ENCODE measurements around the gene GATAD2A.
A peak's percentile ranks its signal among the peaks of the same experiment; 100 is the strongest.

GATAD2A gene

DNA sequence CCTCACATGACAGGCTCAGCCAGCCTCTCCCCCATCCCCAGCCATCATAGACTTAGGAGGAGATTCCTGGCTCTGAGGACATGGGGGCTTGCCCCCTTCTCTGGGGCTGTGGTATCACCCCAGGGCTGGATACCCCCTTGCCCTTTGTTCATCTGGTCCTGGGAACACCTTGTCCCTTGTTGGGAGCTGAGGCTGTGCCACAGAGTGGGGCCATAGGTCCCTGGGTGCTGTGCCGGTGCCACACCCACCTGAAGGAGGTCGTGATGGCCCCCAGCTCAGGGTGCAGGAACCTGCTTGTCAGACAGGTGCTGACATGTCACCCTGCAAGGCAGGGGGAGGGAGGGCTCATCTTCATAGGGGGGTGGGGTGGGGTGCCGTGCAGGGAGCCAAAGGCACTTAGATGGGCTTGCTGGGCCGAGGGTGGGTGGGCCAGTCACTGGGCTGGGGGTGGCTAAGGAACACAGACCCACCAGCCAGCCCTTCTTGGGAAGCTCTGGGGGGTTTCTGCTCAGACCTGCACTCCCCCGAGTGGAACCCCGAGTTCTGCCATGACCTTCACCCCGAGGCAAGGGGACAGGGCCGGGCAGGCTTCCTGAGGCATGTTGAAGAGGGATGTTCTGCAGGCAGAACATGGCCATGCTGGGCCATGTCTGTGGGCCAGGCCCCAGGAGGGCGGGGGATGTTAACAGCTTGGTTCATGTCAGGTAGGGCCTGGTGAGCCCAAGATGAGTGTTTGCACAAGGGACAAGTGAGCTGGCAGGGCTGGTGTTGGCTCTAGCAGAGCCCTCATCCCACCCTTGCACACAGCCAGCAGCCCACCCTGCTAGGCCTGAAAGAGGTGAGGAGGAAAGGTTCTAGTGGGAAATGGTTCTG is 81.8 kb downstream of the GATAD2A start:
- TF ChIP-seq, protein P1, sequence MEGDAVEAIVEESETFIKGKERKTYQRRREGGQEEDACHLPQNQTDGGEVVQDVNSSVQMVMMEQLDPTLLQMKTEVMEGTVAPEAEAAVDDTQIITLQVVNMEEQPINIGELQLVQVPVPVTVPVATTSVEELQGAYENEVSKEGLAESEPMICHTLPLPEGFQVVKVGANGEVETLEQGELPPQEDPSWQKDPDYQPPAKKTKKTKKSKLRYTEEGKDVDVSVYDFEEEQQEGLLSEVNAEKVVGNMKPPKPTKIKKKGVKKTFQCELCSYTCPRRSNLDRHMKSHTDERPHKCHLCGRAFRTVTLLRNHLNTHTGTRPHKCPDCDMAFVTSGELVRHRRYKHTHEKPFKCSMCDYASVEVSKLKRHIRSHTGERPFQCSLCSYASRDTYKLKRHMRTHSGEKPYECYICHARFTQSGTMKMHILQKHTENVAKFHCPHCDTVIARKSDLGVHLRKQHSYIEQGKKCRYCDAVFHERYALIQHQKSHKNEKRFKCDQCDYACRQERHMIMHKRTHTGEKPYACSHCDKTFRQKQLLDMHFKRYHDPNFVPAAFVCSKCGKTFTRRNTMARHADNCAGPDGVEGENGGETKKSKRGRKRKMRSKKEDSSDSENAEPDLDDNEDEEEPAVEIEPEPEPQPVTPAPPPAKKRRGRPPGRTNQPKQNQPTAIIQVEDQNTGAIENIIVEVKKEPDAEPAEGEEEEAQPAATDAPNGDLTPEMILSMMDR (IDR thresholded peaks at IDR 0.05), result no peak
- Histone ChIP-seq H3K9me3 (no peaks in the 10 kb centered on the region), H3K27ac (peak overlapping the region; percentile 86), H3K27me3 (no peaks in the 10 kb centered on the region), H3K4me3 (ENCODE audit: low read depth in 1 of 2, low read length in 1 of 2) (no peak overlapping the region), H3K36me3 (peaks cover 44% of the 10 kb centered on the region), H3K4me1 (ENCODE audit: control insufficient read depth in 1 of 2, insufficient read depth in 1 of 2, low read depth in 1 of 2, low read length in 1 of 2) (peaks cover 60 to 64% of the 10 kb centered on the region in 2 experiments)

DNA sequence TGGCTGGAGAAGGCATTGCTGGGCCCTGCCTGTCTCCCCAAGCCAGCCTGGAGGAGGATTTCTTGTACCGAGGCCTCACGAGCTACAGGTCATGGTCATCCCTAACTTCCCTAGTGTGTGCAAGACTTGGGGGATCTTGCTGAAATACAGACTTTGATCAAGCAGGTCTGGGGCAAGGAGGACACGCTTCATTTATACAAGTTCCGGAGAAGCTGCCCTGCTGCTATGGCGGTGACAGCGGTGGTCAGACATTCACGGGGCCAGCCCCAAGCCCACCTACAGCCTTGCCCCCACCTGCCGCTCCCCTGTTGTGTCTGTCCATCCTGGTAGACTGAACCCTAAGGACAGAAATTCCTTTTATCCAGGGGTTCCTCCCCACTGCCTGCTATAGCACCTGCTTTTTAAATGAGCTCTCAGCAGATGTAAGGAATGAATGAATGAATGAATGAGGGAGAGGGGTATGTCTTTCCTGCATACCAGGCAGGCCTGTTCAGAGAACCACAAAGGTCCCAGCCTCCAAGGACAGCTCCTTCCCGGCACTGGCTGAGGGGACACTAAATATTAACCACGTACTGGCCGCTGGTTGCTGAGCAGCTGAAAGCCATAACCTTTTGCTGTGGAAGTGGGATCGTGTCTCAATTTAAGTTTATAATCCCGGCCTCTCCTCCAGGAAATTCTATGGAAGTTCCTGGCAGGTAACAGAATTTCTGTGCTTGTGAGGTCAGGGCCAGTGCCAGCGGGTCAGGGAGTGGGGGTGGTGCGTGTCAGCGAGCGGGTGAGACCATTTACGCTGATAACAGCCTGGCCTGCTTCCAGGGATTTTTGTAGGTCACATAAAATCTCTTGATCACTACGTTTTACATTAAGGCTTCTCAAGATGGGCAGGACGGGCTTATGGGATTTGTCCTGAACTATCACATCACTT is 82.7 kb downstream of the GATAD2A start:
- Histone ChIP-seq H3K27me3 (no peaks in the 10 kb centered on the region), H3K9me3 (no peaks in the 10 kb centered on the region), H3K36me3 (peaks cover 44% of the 10 kb centered on the region), H3K4me3 (ENCODE audit: low read depth in 1 of 2, low read length in 1 of 2) (peak overlapping the region in 1 of 2 experiments; percentile 14), H3K4me1 (ENCODE audit: control insufficient read depth in 1 of 2, insufficient read depth in 1 of 2, low read depth in 1 of 2, low read length in 1 of 2) (peaks cover 60 to 64% of the 10 kb centered on the region in 2 experiments), H3K27ac (peak overlapping the region; percentile 86)
- TF ChIP-seq, protein P1 (IDR thresholded peaks at IDR 0.05), result no peak

GRCh38 chr19:19488875-19489690 is 83.6 kb downstream of the GATAD2A start:
- Histone ChIP-seq H3K27ac (peak overlapping the region; percentile 86), H3K4me3 (ENCODE audit: low read depth in 1 of 2, low read length in 1 of 2) (peak overlapping the region; percentile 33 to 43), H3K36me3 (peaks cover 49% of the 10 kb centered on the region), H3K27me3 (no peaks in the 10 kb centered on the region), H3K9me3 (no peaks in the 10 kb centered on the region), H3K4me1 (ENCODE audit: control insufficient read depth in 1 of 2, insufficient read depth in 1 of 2, low read depth in 1 of 2, low read length in 1 of 2) (peaks cover 60 to 64% of the 10 kb centered on the region in 2 experiments)
- TF ChIP-seq, protein P1 (IDR thresholded peaks at IDR 0.05), result no peak

- TF ChIP-seq, protein P1 (IDR thresholded peaks at IDR 0.05), result no peak
- H3K27ac ChIP-seq, result peak overlapping the region; percentile 86
- no peaks in the 10 kb centered on the region for H3K27me3 ChIP-seq
- H3K36me3 ChIP-seq, result peaks cover 56% of the 10 kb centered on the region
- H3K4me1 ChIP-seq (ENCODE audit: control insufficient read depth in 1 of 2, insufficient read depth in 1 of 2, low read depth in 1 of 2, low read length in 1 of 2), result peaks cover 57 to 60% of the 10 kb centered on the region in 2 experiments
- H3K4me3 ChIP-seq (ENCODE audit: low read depth in 1 of 2, low read length in 1 of 2), result peak overlapping the region; percentile 33 to 43
- no peaks in the 10 kb centered on the region for H3K9me3 ChIP-seq
These were observed 84.3 kb downstream of the GATAD2A start for GRCh38 chr19:19489804-19490204.

All from neutrophil (primary cell).